Hepatocyte (in vitro differentiated cells): Measurements from ENCODE around the gene SUGCT.

Experiments used
- CTCF ChIP-seq: fragments of 200-600 bp; sonication (generic); IDR thresholded peaks from 2 replicates; pipeline ENCODE4 v1.5.1; 2016; ENCODE audit warnings: antibody characterized with exemption, mild to moderate bottlenecking; ENCODE audit not compliant: poor library complexity
- EZH2 ChIP-seq: fragments of 200-600 bp; sonication (generic); IDR thresholded peaks from 2 replicates; pipeline ENCODE4 v1.6.1; 2016; ENCODE audit warnings: antibody characterized with exemption, mild to moderate bottlenecking, borderline replicate concordance

GRCh38 chr7:40873248-40873647, 738.4 kb downstream of the SUGCT start:
- TF ChIP-seq EZH2: no peak
- TF ChIP-seq CTCF: no peak
